Spleen (tissue), 13 donors: ENCODE measurements around the gene SPINK2. TPM values are rescaled to one million over a fixed set of nuclear protein-coding genes. Genes with fewer than 3 reads are reported as not detected.
A peak's percentile ranks its signal among the peaks of the same experiment; 100 is the strongest.

Experiments used
- DNase-seq: peaks from one replicate; pipeline ENCODE4 v3.0.0-alpha.2; 2020
- H3K27ac ChIP-seq, 8 donors: fragments of 200-600 bp; sonication (generic) in 7 of 8; 1 replicate in 4 of 8; 2 replicates in 4 of 8; pipeline versions ENCODE4 v1.5.0 to v1.8.0; 2016 to 2021; ENCODE audit warnings: inconsistent platforms in 4 of 8, mild to moderate bottlenecking in 4 of 8, moderate library complexity in 1 of 8
- H3K27me3 ChIP-seq, 7 donors: fragments of 200-600 bp; sonication (generic) in 6 of 7; replicated peaks in 1 of 7; 1 replicate in 4 of 7; 2 replicates in 3 of 7; pipeline versions ENCODE4 v1.5.0 to v1.8.0; 2016 to 2021; ENCODE audit warnings: inconsistent platforms in 3 of 7, mild to moderate bottlenecking in 1 of 7
- H3K36me3 ChIP-seq, 6 donors: fragments of 200-600 bp; sonication (generic) in 5 of 6; 1 replicate in 4 of 6; 2 replicates in 2 of 6; pipeline versions ENCODE4 v1.5.0 to v1.8.0; 2016 to 2021; ENCODE audit warnings: inconsistent platforms in 2 of 6
- H3K4me1 ChIP-seq, 6 donors: fragments of 200-600 bp; sonication (generic) in 5 of 6; 1 replicate in 3 of 6; 2 replicates in 3 of 6; pipeline versions ENCODE4 v1.5.0 to v1.8.0; 2016 to 2021; ENCODE audit warnings: inconsistent platforms in 3 of 6
- H3K4me3 ChIP-seq, 8 donors: fragments of 200-600 bp; sonication (generic) in 7 of 8; 1 replicate in 4 of 8; 2 replicates in 4 of 8; pipeline versions ENCODE4 v1.5.0 to v1.8.0; 2016 to 2021; ENCODE audit warnings: inconsistent platforms in 4 of 8, mild to moderate bottlenecking in 4 of 8, moderate library complexity in 2 of 8
- H3K9me3 ChIP-seq, 8 donors: fragments of 200-600 bp; sonication (generic) in 7 of 8; 1 replicate in 4 of 8; 2 replicates in 4 of 8; pipeline versions ENCODE4 v1.5.0 to v1.8.0; 2016 to 2021; ENCODE audit warnings: inconsistent platforms in 4 of 8
- CTCF ChIP-seq, 11 experiments: fragments of 200-600 bp in 7 of 11; fragments of 450-650 bp in 4 of 11; sonication (generic) in 4 of 11; IDR thresholded peaks in 8 of 11; conservative IDR thresholded peaks in 3 of 11; 1 replicate in 7 of 11; 2 replicates in 4 of 11; pipeline versions ENCODE4 v1.4.0 to v1.8.0; 2016 to 2021; ENCODE audit warnings: antibody characterized with exemption in 11 of 11, inconsistent platforms in 4 of 11, mild to moderate bottlenecking in 1 of 11
- POLR2A ChIP-seq, 3 donors: fragments of 450-650 bp; IDR thresholded peaks; one replicate each; pipeline ENCODE4 v1.5.1; 2017; ENCODE audit warnings: antibody characterized with exemption in 3 of 3, mild to moderate bottlenecking in 1 of 3
- POLR2AphosphoS5 ChIP-seq, 3 donors: sonication (generic); formaldehyde crosslinking; IDR thresholded peaks; one replicate each; pipeline ENCODE4 v1.5.1; 2017; ENCODE audit warnings: antibody characterized with exemption in 3 of 3
- WGBS, 5 donors: extraction: QIAGEN DNeasy Blood & Tissue Kit in 3 of 5; methylation state at CpG; one replicate each; pipeline versions ENCODE4 v1.1.5 to v1.1.7; 2013 to 2018; 5-methylcytosine and 5-hydroxymethylcytosine counted together
- intact Hi-C: fragments of 100-400 bp; cut with DNase I; formaldehyde crosslinking; loops from one replicate; pipeline ENCODE4 v1.15.0; 2023; ENCODE audit warnings: low total_unique reads
- long read RNA-seq, 2 donors: transcript quantifications; one replicate each; lab custom pipeline, GENCODE V29; 2026
- polyA plus RNA-seq, 3 donors: library from polyadenylated mRNA; stranded (reverse); fragments of 200-250 nt; gene quantifications; one replicate each; pipeline ENCODE4 v1.2.1, GENCODE V29; 2013
- total RNA-seq, 7 donors: library from RNA; depleted of rRNA in 3 of 7; stranded (reverse); fragments of >200 nt in 3 of 7; fragmentation: NEBNext Ultra II Directional in 4 of 7; extraction: Animal tissue kit (Norgen Biotek cat#: 25700) in 4 of 7; gene quantifications; one replicate each; pipeline versions ENCODE4 v1.1.0 to v1.2.1, GENCODE V29; 2016 to 2021
- donor health status: healthy with polysubstance abuse.
- donor health status: DM: no; HTN: no; CAD: no; lungs with moderate emphysema.
- donor health status: DM: no; HTN: no; CAD: no.
- donor health status: Bipolar disorder and iron deficiency.
- donor health status: healthy.
- donor health status: DM: no; HTN: no; CAD: no.
- donor health status: DM: yes; HTN: yes; CAD: no.

SPINK2 gene
- 1 to 10 TPM in 4 of 7 donors, under 1 TPM in 1, not detected in 2; 0.88 to 8.2 (median 1.1) TPM for total RNA-seq
- polyA plus RNA-seq = 1 to 10 TPM; 1.4 to 3.1 (median 2.3) TPM
- long read RNA-seq, donor 1 = 0 reads
- long read RNA-seq, donor 2, partial matches to known transcripts = 0 of 1 reads
- long read RNA-seq, donor 2, other reads (novel, unspliced or antisense) = 0 of 1 reads

- Histone ChIP-seq H3K27ac (peak within 1 kb of the TSS in 3 of 8 donors; percentile 7 to 50 (median 9)), H3K4me1 (peaks cover 0 to 41% (median 22%) of the 10 kb centered on the region in 6 donors), H3K27me3 (peaks cover 0 to 32% (median 12%) of the 10 kb centered on the region in 7 donors), H3K9me3 (no peaks in the 10 kb centered on the region), H3K36me3 (no peaks in the 10 kb centered on the region), H3K4me3 (peak within 1 kb of the TSS; percentile 32 to 82 (median 48))
- 2 to 3% (median 2%) methylated on average over 46 to 58 of the region's 58 CpGs for whole genome bisulfite sequencing, 5 donors
- intact Hi-C loops = no loop called here
- DNase-seq = peak; percentile 91
- peak in 4 of 11 experiments; percentile 6 to 33 (median 14) for TF ChIP-seq CTCF (IDR thresholded peaks at IDR 0.05 in 8 of 11, conservative IDR thresholded peaks at IDR 0.05 in 3 of 11)
- TF ChIP-seq POLR2AphosphoS5 (IDR thresholded peaks at IDR 0.05) = peak; percentile 44 to 62 (median 52)
- TF ChIP-seq POLR2A (IDR thresholded peaks at IDR 0.05) = no peak
Observed at GRCh38 chr4:56821381-56822243, at the start of gene SPINK2. TSS of gene SPINK2 (minus strand) at chr4:56821701. CDS start at chr4:56821662, 39 bp downstream.

GRCh38 chr4:56870946-56871345 lies 49.4 kb upstream of the SPINK2 start:
- peak overlapping the region in 1 of 8 donors; percentile 10 for H3K4me3 ChIP-seq
- H3K4me1 ChIP-seq = peaks cover 0 to 13% (median 7%) of the 10 kb centered on the region in 6 donors
- DNase-seq = no peak
- no peaks in the 10 kb centered on the region for H3K27me3 ChIP-seq
- no peaks in the 10 kb centered on the region for H3K9me3 ChIP-seq
- H3K27ac ChIP-seq = no peak overlapping the region
- TF ChIP-seq POLR2AphosphoS5 (IDR thresholded peaks at IDR 0.05) (no peak), POLR2A (IDR thresholded peaks at IDR 0.05) (no peak), CTCF (IDR thresholded peaks at IDR 0.05 in 8 of 11, conservative IDR thresholded peaks at IDR 0.05 in 3 of 11) (no peak)
- intact Hi-C loops = no loop called here
- no peaks in the 10 kb centered on the region for H3K36me3 ChIP-seq
- 15 to 25% (median 17%) methylated on average over 4 of the region's 4 CpGs for WGBS, 5 donors

- 79 to 91% (median 86%) methylated on average over 7 of the region's 7 CpGs for WGBS, 5 donors
- TF ChIP-seq CTCF (IDR thresholded peaks at IDR 0.05 in 8 of 11, conservative IDR thresholded peaks at IDR 0.05 in 3 of 11) (no peak), POLR2A (IDR thresholded peaks at IDR 0.05) (no peak), POLR2AphosphoS5 (IDR thresholded peaks at IDR 0.05) (no peak)
- Histone ChIP-seq H3K27me3 (no peaks in the 10 kb centered on the region), H3K4me1 (no peaks in the 10 kb centered on the region), H3K27ac (no peak overlapping the region), H3K4me3 (no peak overlapping the region), H3K9me3 (no peaks in the 10 kb centered on the region), H3K36me3 (no peaks in the 10 kb centered on the region)
- intact Hi-C loops = no loop called here
- no peak for DNase-seq
Observed at GRCh38 chr4:56863441-56864139, 42.1 kb upstream of the SPINK2 start.
